ENCODE results near the gene GOSR2.

GRCh38 chr17:46972346-46972745, 49.4 kb downstream of the GOSR2 start:
- TF ChIP-seq CTCF (conservative IDR thresholded peaks at IDR 0.05; ENCODE audit: low read depth, low read length) (no peak), EZH2phosphoT487 (IDR thresholded peaks at IDR 0.05; ENCODE audit: borderline replicate concordance, low read length) (no peak)

All from PC-3 (cell line).